Measurements from ENCODE around the gene WDR27. TPM values are rescaled to one million over a fixed set of nuclear protein-coding genes. Genes with fewer than 3 reads are reported as not detected.

WDR27 gene
- total and polyA plus RNA-seq, 2 experiments from 2014 or later, result 54.4 to 83.0 TPM

DNA sequence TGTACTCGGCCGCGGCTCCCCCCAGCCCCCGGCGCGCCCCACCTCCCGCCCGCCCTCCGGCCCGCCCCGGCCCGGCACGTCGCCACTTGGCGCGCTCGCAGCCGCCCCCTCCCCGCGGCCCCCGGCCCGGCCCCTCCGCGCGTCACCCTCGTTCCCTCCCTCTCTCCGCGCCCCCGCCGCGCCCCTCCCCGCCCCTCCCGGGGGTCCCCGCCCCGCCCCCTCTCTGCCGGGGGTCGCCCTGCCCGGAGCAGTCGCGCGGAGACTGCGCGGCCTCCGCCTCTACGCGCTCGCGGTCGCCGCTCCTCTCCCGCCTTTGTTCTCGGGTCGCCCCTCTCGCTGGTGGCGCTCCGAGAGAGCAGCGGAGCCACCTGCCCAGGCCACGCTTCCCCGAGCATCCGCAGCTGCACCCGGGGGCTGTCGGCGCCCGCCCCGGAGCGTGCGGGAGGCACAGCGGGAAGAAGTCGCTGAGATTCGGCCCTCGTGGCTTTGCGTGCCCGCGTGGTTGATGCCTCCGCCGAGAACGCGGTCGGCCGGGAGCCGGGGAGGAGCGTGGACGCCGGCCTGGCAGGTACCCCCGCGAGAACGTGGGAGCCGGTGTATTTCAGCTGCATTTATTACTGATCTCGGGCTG lies 22.8 kb upstream of the WDR27 start, which contains the start of gene PHF10:
PHF10 (minus strand) TSS at position 7 of the 631 bp plus-strand sequence. CDS start 569 bp downstream, outside the sequence.
- DNase-seq (ENCODE audit: low read depth in 1 of 2, low spot score in 1 of 2), result peak in 1 of 2 donors; percentile 86
- Histone ChIP-seq H3K27me3 (no peaks in the 10 kb centered on the region), H3K4me1 (ENCODE audit: low read depth) (peaks cover 23% of the 10 kb centered on the region), H3K36me3 (no peaks in the 10 kb centered on the region), H3K9me3 (ENCODE audit: low read depth) (no peaks in the 10 kb centered on the region), H3K27ac (peak within 1 kb of the TSS; percentile 99), H3K4me3 (peak within 1 kb of the TSS; percentile 95)
- TF ChIP-seq, protein P1, sequence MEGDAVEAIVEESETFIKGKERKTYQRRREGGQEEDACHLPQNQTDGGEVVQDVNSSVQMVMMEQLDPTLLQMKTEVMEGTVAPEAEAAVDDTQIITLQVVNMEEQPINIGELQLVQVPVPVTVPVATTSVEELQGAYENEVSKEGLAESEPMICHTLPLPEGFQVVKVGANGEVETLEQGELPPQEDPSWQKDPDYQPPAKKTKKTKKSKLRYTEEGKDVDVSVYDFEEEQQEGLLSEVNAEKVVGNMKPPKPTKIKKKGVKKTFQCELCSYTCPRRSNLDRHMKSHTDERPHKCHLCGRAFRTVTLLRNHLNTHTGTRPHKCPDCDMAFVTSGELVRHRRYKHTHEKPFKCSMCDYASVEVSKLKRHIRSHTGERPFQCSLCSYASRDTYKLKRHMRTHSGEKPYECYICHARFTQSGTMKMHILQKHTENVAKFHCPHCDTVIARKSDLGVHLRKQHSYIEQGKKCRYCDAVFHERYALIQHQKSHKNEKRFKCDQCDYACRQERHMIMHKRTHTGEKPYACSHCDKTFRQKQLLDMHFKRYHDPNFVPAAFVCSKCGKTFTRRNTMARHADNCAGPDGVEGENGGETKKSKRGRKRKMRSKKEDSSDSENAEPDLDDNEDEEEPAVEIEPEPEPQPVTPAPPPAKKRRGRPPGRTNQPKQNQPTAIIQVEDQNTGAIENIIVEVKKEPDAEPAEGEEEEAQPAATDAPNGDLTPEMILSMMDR (IDR thresholded peaks at IDR 0.05; ENCODE audit: low read depth, low read length), result no peak

DNA sequence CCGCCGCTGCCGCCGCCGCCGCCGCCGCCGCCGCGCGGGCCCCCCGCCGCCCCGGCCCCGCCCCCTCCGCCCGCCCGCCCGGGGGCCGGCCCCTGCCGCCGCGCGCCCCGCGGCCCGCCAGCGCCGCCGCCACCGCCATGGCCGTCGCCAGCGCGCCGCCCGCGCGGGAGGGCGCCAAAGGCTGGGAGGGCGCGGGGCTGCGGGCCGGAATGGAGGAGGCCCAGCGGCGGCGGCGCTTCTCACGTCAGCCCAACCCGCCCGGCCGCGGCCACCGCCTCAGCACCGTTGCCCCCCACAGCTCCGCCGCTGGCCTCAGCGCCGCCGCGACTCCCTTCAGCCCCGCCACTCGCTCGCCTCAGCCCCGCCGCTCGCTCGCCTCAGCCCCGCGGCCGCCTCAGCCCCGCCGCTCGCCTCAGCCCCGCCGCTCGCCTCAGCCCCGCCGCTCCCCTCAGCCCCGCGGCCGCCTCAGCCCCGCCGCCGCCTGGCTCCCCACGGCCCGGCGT lies 22.2 kb upstream of the WDR27 start:
- H3K27ac ChIP-seq, result peak overlapping the region; percentile 94
- peak overlapping the region; percentile 37 for H3K4me3 ChIP-seq

DNA sequence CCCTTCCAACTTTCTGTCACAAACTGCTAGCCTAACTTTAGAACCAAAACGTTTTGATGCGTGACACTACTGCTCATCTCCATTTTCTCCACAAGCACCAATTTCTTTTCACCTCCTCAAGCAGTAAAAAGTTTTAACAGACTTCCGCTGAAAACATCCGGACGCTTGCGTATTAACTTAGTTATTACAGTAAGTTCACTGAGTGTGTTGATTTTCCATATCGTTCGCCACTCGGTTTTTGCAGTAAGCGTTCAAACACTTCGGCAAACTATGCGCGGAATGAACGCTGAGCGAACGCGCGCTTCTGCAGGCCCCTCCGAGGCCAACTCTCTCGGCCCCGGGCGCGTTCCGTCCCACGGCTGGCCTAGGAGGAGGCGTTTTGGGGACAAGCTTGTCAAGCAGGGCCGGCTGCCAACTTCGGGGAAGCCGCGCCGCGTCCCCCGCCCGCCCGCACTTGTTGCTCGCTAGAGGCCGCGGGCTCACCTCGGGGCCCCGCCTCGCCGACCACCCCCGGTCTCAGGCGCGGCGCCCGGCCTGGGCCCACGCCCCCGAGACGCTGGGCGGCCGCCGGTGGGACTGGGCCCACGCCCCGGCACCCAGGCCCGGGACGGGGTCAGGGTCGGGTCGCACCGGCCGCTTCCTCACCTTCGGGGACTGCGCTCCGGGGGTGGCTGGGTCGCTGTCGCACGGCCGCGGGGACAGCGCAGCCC lies 21.5 kb upstream of the WDR27 start:
- Histone ChIP-seq H3K4me1 (ENCODE audit: low read depth) (peaks cover 23% of the 10 kb centered on the region), H3K4me3 (peak overlapping the region; percentile 95), H3K27ac (peak overlapping the region; percentile 99), H3K27me3 (no peaks in the 10 kb centered on the region), H3K9me3 (ENCODE audit: low read depth) (no peaks in the 10 kb centered on the region), H3K36me3 (no peaks in the 10 kb centered on the region)
- DNase-seq (ENCODE audit: low read depth in 1 of 2, low spot score in 1 of 2), result peak; percentile 76 to 87
- TF ChIP-seq, protein P1 (IDR thresholded peaks at IDR 0.05; ENCODE audit: low read depth, low read length), result no peak

More for the DNA sequence above, 22.2 kb upstream of the WDR27 start:
- H3K36me3 ChIP-seq, result no peaks in the 10 kb centered on the region
- DNase-seq (ENCODE audit: low read depth in 1 of 2, low spot score in 1 of 2), result peak; percentile 45 to 78
- no peaks in the 10 kb centered on the region for H3K9me3 ChIP-seq (ENCODE audit: low read depth)
- TF ChIP-seq, protein P1 (IDR thresholded peaks at IDR 0.05; ENCODE audit: low read depth, low read length), result no peak
- H3K4me1 ChIP-seq (ENCODE audit: low read depth), result peaks cover 23% of the 10 kb centered on the region
- no peaks in the 10 kb centered on the region for H3K27me3 ChIP-seq

DNA sequence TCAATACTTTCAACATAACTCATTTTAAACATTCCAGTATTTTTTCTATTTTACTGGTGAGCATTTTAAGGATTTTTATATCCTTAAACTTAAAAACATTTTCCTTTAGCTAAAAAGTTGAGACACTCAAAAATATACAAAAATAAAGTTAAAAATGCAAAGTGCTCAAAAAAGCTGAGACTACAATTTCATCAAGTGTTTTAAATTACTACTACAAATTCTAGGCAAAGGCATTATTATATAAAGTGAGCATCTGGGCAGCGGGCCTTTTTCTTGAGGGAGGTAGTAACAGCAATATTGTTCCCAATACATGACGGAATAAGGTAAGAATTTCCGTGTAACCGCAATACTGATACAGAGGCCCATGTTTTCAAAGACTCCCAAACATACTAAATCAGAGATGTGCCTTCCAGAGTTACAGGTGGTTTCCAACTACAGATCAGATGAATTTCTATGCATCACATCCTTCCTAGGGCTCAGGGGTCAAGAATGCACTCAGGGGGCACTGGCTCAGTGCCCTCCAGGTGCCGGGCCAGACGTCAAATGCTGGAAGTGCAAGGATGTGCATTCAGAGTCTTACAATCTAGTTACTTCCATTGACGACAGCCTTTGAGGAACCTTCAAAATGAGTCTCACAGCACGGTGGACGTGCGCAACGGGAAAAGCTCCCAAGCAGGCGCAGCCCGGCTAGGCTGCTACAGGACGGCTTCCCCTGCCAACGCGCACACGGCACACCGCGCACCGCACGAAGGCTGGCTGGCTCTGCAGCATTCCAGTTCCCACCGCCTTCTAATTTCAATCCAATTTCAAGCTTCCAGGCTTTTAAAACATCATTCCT lies 20.8 kb upstream of the WDR27 start:
- TF ChIP-seq, protein P1 (IDR thresholded peaks at IDR 0.05; ENCODE audit: low read depth, low read length), result no peak
- Histone ChIP-seq H3K27me3 (no peaks in the 10 kb centered on the region), H3K4me3 (peak overlapping the region; percentile 95), H3K9me3 (ENCODE audit: low read depth) (no peaks in the 10 kb centered on the region), H3K4me1 (ENCODE audit: low read depth) (peaks cover 23% of the 10 kb centered on the region), H3K36me3 (peaks cover 3% of the 10 kb centered on the region), H3K27ac (peak overlapping the region; percentile 99)
- peak; percentile 56 to 65 for DNase-seq (ENCODE audit: low read depth in 1 of 2, low spot score in 1 of 2)

DNA sequence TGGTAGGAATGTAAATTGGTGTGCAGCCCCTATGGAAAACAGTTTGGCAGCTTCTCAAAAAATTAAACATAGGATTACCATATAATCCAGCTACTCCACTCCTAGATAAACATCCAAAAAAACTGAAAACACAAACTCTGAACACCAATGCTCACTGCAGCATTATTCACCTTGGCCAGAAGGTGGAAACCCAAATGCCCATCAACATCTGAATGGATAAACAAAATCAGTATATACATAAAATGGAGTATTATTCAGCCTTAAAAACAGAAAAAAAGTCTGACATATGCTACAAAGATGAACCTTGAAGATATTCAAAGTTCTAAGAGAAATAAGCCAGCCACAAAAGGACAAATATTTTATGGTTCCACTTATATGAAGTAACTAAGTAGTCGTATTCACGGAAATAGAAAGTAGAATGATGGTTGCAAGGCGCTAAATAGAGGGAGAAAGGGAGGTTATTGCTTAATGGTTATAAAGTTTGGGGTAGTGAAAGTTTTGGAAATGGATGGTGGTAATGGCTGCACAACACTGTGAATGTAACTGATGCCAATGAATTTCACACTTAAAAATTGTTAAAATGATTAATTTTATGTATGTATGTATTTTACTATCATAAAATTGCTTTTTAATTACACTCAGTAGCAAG lies 18.5 kb upstream of the WDR27 start:
- H3K27ac ChIP-seq, result no peak overlapping the region
- TF ChIP-seq, protein P1 (IDR thresholded peaks at IDR 0.05; ENCODE audit: low read depth, low read length), result no peak
- no peaks in the 10 kb centered on the region for H3K27me3 ChIP-seq
- no peak overlapping the region for H3K4me3 ChIP-seq
- H3K9me3 ChIP-seq (ENCODE audit: low read depth), result no peaks in the 10 kb centered on the region
- DNase-seq (ENCODE audit: low read depth in 1 of 2, low spot score in 1 of 2), result no peak
- H3K36me3 ChIP-seq, result peaks cover 24% of the 10 kb centered on the region
- H3K4me1 ChIP-seq (ENCODE audit: low read depth), result peaks cover 15% of the 10 kb centered on the region
